GM12873 (cell line): Measurements from ENCODE around the gene SMPD1.

Experiments used
- CTCF ChIP-seq: IDR thresholded peaks from 2 replicates; pipeline ENCODE4 v1.5.1; 2012; ENCODE audit warnings: low read depth, mild to moderate bottlenecking, moderate library complexity, low read length, control low read depth; ENCODE audit not compliant: insufficient read depth; ENCODE audit errors: missing control alignments

SMPD1 gene

GRCh38 chr11:6365659-6366058 is 24.6 kb upstream of the SMPD1 start:
- no peak for TF ChIP-seq CTCF

GRCh38 chr11:6371825-6372224 is 18.4 kb upstream of the SMPD1 start:
- TF ChIP-seq CTCF, result no peak

DNA sequence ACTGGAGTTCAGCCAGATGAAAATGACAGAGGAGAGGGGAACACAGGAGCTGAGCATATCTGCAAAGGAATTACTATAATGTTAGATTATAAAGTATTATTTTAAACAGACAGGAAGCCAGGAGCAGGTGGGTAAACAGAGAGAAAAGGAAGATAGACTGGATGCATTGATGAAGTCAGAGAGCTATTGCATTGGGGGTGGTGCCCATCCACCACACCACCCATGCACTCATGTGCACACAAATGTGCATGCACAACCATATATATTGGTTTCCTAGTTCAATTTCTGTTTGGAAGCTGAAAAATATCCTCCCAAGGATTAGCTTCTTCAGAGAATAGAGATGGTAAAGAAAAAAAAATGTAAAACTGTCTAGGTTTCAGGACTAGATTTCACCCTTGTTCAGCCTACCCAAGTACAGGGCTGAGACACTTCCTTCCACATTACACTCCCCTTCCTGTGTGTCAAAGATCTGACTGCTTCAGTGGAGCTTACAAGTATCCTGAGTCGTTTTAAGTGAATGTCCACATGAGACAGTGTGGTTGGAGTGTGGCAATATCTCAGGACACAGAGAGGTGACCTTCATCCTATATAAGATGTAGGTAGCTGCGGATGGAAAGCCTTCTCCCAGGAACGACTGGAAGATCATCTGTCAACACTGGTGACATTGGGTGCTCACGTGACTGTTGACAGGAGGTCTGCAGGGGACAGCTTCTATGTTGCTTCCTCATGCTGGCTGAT is 12.2 kb upstream of the SMPD1 start:
- TF ChIP-seq CTCF, result no peak

DNA sequence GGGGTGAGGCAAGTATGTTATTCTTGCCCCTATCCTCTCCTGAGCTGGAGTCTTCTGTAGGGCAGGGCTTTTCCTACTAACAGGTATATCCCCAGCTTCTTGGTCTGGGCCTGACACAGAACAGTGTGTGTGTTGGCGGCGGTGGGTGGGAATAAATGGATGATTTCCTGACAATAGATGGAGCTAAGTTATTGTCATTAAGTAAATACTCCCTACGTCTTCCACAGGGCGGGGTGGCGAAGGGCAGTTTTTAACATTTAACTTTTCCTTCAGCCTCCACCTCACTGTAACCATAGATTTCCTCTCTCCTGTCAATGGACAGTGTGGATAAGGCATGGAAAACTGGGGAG is 11.7 kb upstream of the SMPD1 start:
- TF ChIP-seq CTCF, result no peak

GRCh38 chr11:6385046-6385777 is 5.1 kb upstream of the SMPD1 start:
- no peak for TF ChIP-seq CTCF

- no peak for TF ChIP-seq CTCF
These were observed 2.3 kb upstream of the SMPD1 start for GRCh38 chr11:6387811-6388599.

- no peak for TF ChIP-seq CTCF
These were observed 1.5 kb upstream of the SMPD1 start for GRCh38 chr11:6388748-6389147.
